HL-60/S4 (cell line): Measurements from ENCODE around the gene PDE10A.
"Not testable (repeated sequence)": the region's sequence is repeated elsewhere in the genome, so short reads cannot be mapped to it uniquely, and the experiment has no call there.

Experiments
- in situ Hi-C: fragments of 300-500 bp; cut with MboI; formaldehyde crosslinking; loops from 2 replicates; pipeline ENCODE4 v1.14.3; 2022; ENCODE audit warnings: low sequenced_read_pairs

PDE10A gene

GRCh38 chr6:165594584-165595333 lies 68.3 kb downstream of the PDE10A start:
- in situ Hi-C loops = no loop called here

GRCh38 chr6:165592947-165593346 lies 70.1 kb downstream of the PDE10A start:
- in situ Hi-C loops = not testable (repeated sequence)

GRCh38 chr6:165588515-165588914 lies 74.5 kb downstream of the PDE10A start:
- in situ Hi-C loops = no loop called here

GRCh38 chr6:165587206-165587605 lies 75.8 kb downstream of the PDE10A start:
- in situ Hi-C loops = no loop called here

- in situ Hi-C loops = no loop called here
Observed at GRCh38 chr6:165586706-165587105, 76.3 kb downstream of the PDE10A start.

GRCh38 chr6:165585060-165585459 lies 78.0 kb downstream of the PDE10A start:
- in situ Hi-C loops = no loop called here

- in situ Hi-C loops = no loop called here
Observed at GRCh38 chr6:165584541-165584940, 78.5 kb downstream of the PDE10A start.

- in situ Hi-C loops = no loop called here
Observed at GRCh38 chr6:165581678-165582077, 81.4 kb downstream of the PDE10A start.

GRCh38 chr6:165580136-165580535 lies 82.9 kb downstream of the PDE10A start:
- in situ Hi-C loops = no loop called here

- in situ Hi-C loops = no loop called here
Observed at GRCh38 chr6:165579151-165579550, 83.9 kb downstream of the PDE10A start.

- in situ Hi-C loops = no loop called here
Observed at GRCh38 chr6:165577556-165577955, 85.5 kb downstream of the PDE10A start.

GRCh38 chr6:165575158-165575549 lies 87.9 kb downstream of the PDE10A start:
- in situ Hi-C loops = no loop called here

GRCh38 chr6:165574220-165575157 lies 88.6 kb downstream of the PDE10A start:
- in situ Hi-C loops = no loop called here

GRCh38 chr6:165573671-165574070 lies 89.4 kb downstream of the PDE10A start:
- in situ Hi-C loops = no loop called here

GRCh38 chr6:165571721-165572132 lies 91.3 kb downstream of the PDE10A start:
- in situ Hi-C loops = no loop called here

- in situ Hi-C loops = no loop called here
Observed at GRCh38 chr6:165571068-165571682, 91.9 kb downstream of the PDE10A start.

- in situ Hi-C loops = no loop called here
Observed at GRCh38 chr6:165568326-165568725, 94.7 kb downstream of the PDE10A start.

GRCh38 chr6:165566088-165566828 lies 96.8 kb downstream of the PDE10A start:
- in situ Hi-C loops = no loop called here

- in situ Hi-C loops = no loop called here
Observed at GRCh38 chr6:165562421-165563090, 100.5 kb downstream of the PDE10A start.

GRCh38 chr6:165559632-165560031 lies 103.4 kb downstream of the PDE10A start:
- in situ Hi-C loops = no loop called here
